WTC11 (cell line): ENCODE results near the gene ICE2. TPM values are rescaled to one million over a fixed set of nuclear protein-coding genes. Genes with fewer than 3 reads are reported as not detected.

Experiments used
- ATAC-seq: fragments of 200-7000 bp; cut with Tn5 transposase; 2 replicates; pipeline ENCODE4 v1.10.0; 2021; ENCODE audit warnings: mild to moderate bottlenecking, moderate library complexity
- CTCF ChIA-PET: fragments of 300-600 bp; sonication (Branson Sonifier 250); formaldehyde crosslinking; loops from one replicate; lab custom pipeline; 2021; ENCODE audit warnings: antibody characterized with exemption; lab: Charles Lee
- POLR2A ChIA-PET: fragments of 350-600 bp; sonication (Branson Sonifier 250); formaldehyde crosslinking; loops from one replicate; lab custom pipeline; 2021; ENCODE audit warnings: antibody characterized with exemption; lab: Charles Lee
- DNase-seq: peaks from one replicate; pipeline ENCODE4 v3.0.0; 2021; ENCODE audit warnings: low spot score
- H3K27ac Mint-ChIP-seq: 2 replicates; pipeline ENCODE4 v1.8.0; 2021; ENCODE audit warnings: mixed read lengths
- H3K27me3 Mint-ChIP-seq: 2 replicates; pipeline ENCODE4 v1.8.0; 2021; ENCODE audit warnings: low read depth, mild to moderate bottlenecking, moderate library complexity, mixed read lengths
- H3K36me3 Mint-ChIP-seq: 2 replicates; pipeline ENCODE4 v1.8.0; 2021; ENCODE audit warnings: mixed read lengths
- H3K4me1 Mint-ChIP-seq: 2 replicates; pipeline ENCODE4 v1.8.0; 2022; ENCODE audit warnings: mixed read lengths
- H3K4me3 Mint-ChIP-seq: 2 replicates; pipeline ENCODE4 v1.8.0; 2021; ENCODE audit warnings: mild to moderate bottlenecking, moderate library complexity, mixed read lengths
- H3K9me3 Mint-ChIP-seq: 2 replicates; pipeline ENCODE4 v1.8.0; 2021; ENCODE audit warnings: mixed read lengths
- CBFB ChIP-seq: sonication (generic); formaldehyde crosslinking; IDR thresholded peaks from 2 replicates; pipeline ENCODE4 v1.8.1; 2022; ENCODE audit warnings: mild to moderate bottlenecking, low read depth, missing genetic modification reagents
- CREB1 ChIP-seq: sonication (generic); formaldehyde crosslinking; IDR thresholded peaks from 2 replicates; pipeline ENCODE4 v1.8.0; 2023; ENCODE audit warnings: mild to moderate bottlenecking, missing genetic modification reagents
- ELF4 ChIP-seq: sonication (generic); formaldehyde crosslinking; IDR thresholded peaks from 2 replicates; pipeline ENCODE4 v1.8.1; 2022; ENCODE audit warnings: low read depth, mild to moderate bottlenecking, moderate library complexity, missing genetic modification reagents
- FOXJ3 ChIP-seq: sonication (generic); formaldehyde crosslinking; IDR thresholded peaks from 2 replicates; pipeline ENCODE4 v1.9.0; 2021; ENCODE audit warnings: missing genetic modification reagents, mild to moderate bottlenecking, borderline replicate concordance
- GTF2I ChIP-seq: fragments of 250-450 bp; sonication (Bioruptor Pico); conservative IDR thresholded peaks from 2 replicates; pipeline ENCODE4 v1.4.0; 2021; ENCODE audit warnings: mild to moderate bottlenecking
- IRF2 ChIP-seq: sonication (generic); formaldehyde crosslinking; IDR thresholded peaks from 2 replicates; pipeline ENCODE4 v1.8.0; 2022; ENCODE audit warnings: low read depth, missing genetic modification reagents, borderline replicate concordance
- KAT7 ChIP-seq: sonication (generic); formaldehyde crosslinking; IDR thresholded peaks from 2 replicates; pipeline ENCODE4 v1.8.1; 2023; ENCODE audit warnings: missing genetic modification reagents, mild to moderate bottlenecking, borderline replicate concordance
- NR1H2 ChIP-seq: sonication (generic); formaldehyde crosslinking; IDR thresholded peaks from 2 replicates; pipeline ENCODE4 v1.9.0; 2021; ENCODE audit warnings: mild to moderate bottlenecking, moderate library complexity, missing genetic modification reagents
- NR2C2 ChIP-seq: sonication (generic); formaldehyde crosslinking; IDR thresholded peaks from 2 replicates; pipeline ENCODE4 v1.8.0; 2022; ENCODE audit warnings: mild to moderate bottlenecking, missing genetic modification reagents
- RELA ChIP-seq: sonication (generic); formaldehyde crosslinking; IDR thresholded peaks from 2 replicates; pipeline ENCODE4 v1.8.1; 2022; ENCODE audit warnings: missing genetic modification reagents, mild to moderate bottlenecking, borderline replicate concordance
- ZBTB21 ChIP-seq: sonication (generic); formaldehyde crosslinking; IDR thresholded peaks from 2 replicates; pipeline ENCODE4 v1.8.1; 2023; ENCODE audit warnings: mild to moderate bottlenecking, missing genetic modification reagents, borderline replicate concordance
- ZNF138 ChIP-seq: sonication (generic); formaldehyde crosslinking; conservative IDR thresholded peaks from 2 replicates; pipeline ENCODE4 v1.8.1; 2022; ENCODE audit warnings: mild to moderate bottlenecking, moderate library complexity, missing genetic modification reagents
- ZNF219 ChIP-seq: sonication (generic); formaldehyde crosslinking; IDR thresholded peaks from 2 replicates; pipeline ENCODE4 v1.8.0; 2023; ENCODE audit warnings: missing genetic modification reagents, mild to moderate bottlenecking, borderline replicate concordance
- ZNF671 ChIP-seq: fragments of 250-450 bp; sonication (Bioruptor Pico); IDR thresholded peaks from 2 replicates; pipeline ENCODE4 v1.8.0; 2021; ENCODE audit warnings: mild to moderate bottlenecking
- total RNA-seq: library from RNA; stranded (reverse); gene quantifications from 3 replicates; pipeline ENCODE4 v1.2.3, GENCODE V29; 2021
- TF ChIP-seq, protein P1 (sequence below): sonication (generic); formaldehyde crosslinking; IDR thresholded peaks from 2 replicates; pipeline ENCODE4 v1.8.0; 2022; ENCODE audit warnings: mild to moderate bottlenecking, missing genetic modification reagents
- TF ChIP-seq, protein P2 (sequence below): sonication (generic); formaldehyde crosslinking; IDR thresholded peaks from 2 replicates; pipeline ENCODE4 v1.8.0; 2022; ENCODE audit warnings: mild to moderate bottlenecking, missing genetic modification reagents
- TF ChIP-seq, protein P3 (sequence below): sonication (generic); formaldehyde crosslinking; IDR thresholded peaks from 2 replicates; pipeline ENCODE4 v1.8.1; 2022; ENCODE audit warnings: low read depth, mild to moderate bottlenecking, moderate library complexity, missing genetic modification reagents, borderline replicate concordance
- TF ChIP-seq, protein P4 (sequence below): sonication (generic); formaldehyde crosslinking; IDR thresholded peaks from 2 replicates; pipeline ENCODE4 v1.8.0; 2022; ENCODE audit warnings: mild to moderate bottlenecking, missing genetic modification reagents
- TF ChIP-seq, protein P5 (sequence below): sonication (generic); formaldehyde crosslinking; IDR thresholded peaks from 2 replicates; pipeline ENCODE4 v1.8.1; 2022; ENCODE audit warnings: low read depth, missing genetic modification reagents, borderline replicate concordance
- TF ChIP-seq, protein P6 (sequence below): fragments of 250-450 bp; sonication (Bioruptor Pico); IDR thresholded peaks from 2 replicates; pipeline ENCODE4 v1.9.0; 2021; ENCODE audit warnings: mild to moderate bottlenecking
- TF ChIP-seq, protein P7 (sequence below): sonication (generic); formaldehyde crosslinking; conservative IDR thresholded peaks from 2 replicates; pipeline ENCODE4 v1.8.1; 2022; ENCODE audit warnings: mild to moderate bottlenecking, missing genetic modification reagents

Gene ICE2
- total RNA-seq, 1 experiment from 2014 or later: 76.9 TPM

DNA sequence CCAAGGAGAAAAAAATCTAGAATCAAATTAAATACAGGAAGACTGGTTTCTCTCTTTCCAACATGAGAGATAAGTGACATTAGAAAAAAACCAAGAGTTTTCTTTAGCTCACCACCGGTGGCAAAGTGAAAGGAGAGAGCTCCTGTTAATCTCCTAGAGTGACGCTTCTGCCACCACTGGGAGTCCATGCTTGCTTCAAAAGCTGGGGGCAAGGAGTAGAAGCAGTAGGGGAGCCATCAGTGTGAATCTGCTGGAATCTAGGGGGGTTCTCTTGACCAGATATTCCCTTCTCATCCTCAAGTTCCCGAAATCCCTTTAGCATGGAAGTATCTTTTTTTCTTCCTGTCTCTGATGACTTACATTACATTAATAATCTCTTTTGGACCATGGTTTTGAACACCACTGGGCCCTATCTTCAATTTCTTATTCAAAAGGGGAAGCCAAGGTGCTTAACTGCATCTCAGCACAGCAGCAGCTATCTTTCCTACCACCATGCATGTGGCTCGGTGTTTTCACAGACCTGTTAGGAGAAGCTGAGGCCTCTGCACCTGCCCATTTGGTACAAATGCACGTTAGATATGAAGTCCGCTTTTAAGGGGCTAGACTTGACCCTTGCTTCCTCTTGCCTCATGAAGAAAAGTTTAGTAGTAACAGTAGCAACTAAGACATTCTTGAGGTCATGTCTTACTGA lies 6.6 kb upstream of the ICE2 start:
- H3K9me3 Mint-ChIP-seq: no peaks in the 10 kb centered on the region
- ChIA-PET CTCF (interaction anchor here (0.8 to 1.7 kb wide), 5 partner anchors 9 to 431 kb away, joined by 3 to 9 read pairs (median 5); no protein-coding TSS in a partner anchor), POLR2A (no interaction called here)
- ATAC-seq: peak; percentile 50
- no peaks in the 10 kb centered on the region for H3K27me3 Mint-ChIP-seq
- no peaks in the 10 kb centered on the region for H3K4me1 Mint-ChIP-seq
- TF ChIP-seq CBFB (CRISPR knock-in tag): no peak
- TF ChIP-seq, protein P1, sequence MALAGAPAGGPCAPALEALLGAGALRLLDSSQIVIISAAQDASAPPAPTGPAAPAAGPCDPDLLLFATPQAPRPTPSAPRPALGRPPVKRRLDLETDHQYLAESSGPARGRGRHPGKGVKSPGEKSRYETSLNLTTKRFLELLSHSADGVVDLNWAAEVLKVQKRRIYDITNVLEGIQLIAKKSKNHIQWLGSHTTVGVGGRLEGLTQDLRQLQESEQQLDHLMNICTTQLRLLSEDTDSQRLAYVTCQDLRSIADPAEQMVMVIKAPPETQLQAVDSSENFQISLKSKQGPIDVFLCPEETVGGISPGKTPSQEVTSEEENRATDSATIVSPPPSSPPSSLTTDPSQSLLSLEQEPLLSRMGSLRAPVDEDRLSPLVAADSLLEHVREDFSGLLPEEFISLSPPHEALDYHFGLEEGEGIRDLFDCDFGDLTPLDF (CRISPR knock-in tag): no peak
- H3K36me3 Mint-ChIP-seq: no peaks in the 10 kb centered on the region
- no peak overlapping the region for H3K4me3 Mint-ChIP-seq
- no peak overlapping the region for H3K27ac Mint-ChIP-seq
- DNase-seq: no peak

DNA sequence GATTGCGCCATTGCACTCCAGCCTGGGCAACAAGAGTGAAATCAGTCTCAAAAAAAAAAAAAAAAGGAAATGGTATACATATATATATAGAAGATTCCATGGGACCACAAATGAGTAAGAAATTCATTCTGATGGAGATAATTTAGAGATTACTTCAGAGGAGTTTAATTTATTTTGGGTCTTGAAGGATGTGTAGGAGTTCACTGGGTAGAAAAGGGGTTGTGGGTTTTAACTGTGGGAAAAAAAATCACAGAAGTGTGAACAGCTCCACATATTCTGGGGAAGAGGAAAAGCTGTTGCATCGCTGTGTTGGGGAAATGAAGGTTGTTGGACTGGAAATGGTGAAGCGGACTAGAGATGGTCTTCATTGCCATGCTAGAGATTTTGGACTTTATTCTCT lies 4.1 kb upstream of the ICE2 start:
- ChIA-PET POLR2A (no interaction called here), CTCF (interaction anchor here (1.0 kb wide), 1 partner anchor 12 kb away, joined by 3 read pairs; no protein-coding TSS in a partner anchor)
- ATAC-seq (no peak), DNase-seq (no peak)
- Mint-ChIP-seq H3K4me3 (no peak overlapping the region), H3K27me3 (no peaks in the 10 kb centered on the region), H3K4me1 (peaks cover 13% of the 10 kb centered on the region), H3K36me3 (no peaks in the 10 kb centered on the region), H3K9me3 (no peaks in the 10 kb centered on the region), H3K27ac (no peak overlapping the region)
- TF ChIP-seq CREB1 (CRISPR knock-in tag) (no peak), ZNF138 (CRISPR knock-in tag) (no peak), ZNF671 (CRISPR knock-in tag) (no peak), ELF4 (CRISPR knock-in tag) (no peak), IRF2 (no peak), NR1H2 (no peak), ZNF219 (no peak), KAT7 (CRISPR knock-in tag) (no peak)
- TF ChIP-seq, protein P2, sequence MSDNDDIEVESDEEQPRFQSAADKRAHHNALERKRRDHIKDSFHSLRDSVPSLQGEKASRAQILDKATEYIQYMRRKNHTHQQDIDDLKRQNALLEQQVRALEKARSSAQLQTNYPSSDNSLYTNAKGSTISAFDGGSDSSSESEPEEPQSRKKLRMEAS: no peak
- TF ChIP-seq, protein P3, sequence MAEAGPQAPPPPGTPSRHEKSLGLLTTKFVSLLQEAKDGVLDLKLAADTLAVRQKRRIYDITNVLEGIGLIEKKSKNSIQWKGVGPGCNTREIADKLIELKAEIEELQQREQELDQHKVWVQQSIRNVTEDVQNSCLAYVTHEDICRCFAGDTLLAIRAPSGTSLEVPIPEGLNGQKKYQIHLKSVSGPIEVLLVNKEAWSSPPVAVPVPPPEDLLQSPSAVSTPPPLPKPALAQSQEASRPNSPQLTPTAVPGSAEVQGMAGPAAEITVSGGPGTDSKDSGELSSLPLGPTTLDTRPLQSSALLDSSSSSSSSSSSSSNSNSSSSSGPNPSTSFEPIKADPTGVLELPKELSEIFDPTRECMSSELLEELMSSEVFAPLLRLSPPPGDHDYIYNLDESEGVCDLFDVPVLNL (CRISPR knock-in tag): no peak
- TF ChIP-seq, protein P4, sequence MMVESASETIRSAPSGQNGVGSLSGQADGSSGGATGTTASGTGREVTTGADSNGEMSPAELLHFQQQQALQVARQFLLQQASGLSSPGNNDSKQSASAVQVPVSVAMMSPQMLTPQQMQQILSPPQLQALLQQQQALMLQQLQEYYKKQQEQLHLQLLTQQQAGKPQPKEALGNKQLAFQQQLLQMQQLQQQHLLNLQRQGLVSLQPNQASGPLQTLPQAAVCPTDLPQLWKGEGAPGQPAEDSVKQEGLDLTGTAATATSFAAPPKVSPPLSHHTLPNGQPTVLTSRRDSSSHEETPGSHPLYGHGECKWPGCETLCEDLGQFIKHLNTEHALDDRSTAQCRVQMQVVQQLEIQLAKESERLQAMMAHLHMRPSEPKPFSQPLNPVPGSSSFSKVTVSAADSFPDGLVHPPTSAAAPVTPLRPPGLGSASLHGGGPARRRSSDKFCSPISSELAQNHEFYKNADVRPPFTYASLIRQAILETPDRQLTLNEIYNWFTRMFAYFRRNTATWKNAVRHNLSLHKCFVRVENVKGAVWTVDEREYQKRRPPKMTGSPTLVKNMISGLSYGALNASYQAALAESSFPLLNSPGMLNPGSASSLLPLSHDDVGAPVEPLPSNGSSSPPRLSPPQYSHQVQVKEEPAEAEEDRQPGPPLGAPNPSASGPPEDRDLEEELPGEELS: no peak
- TF ChIP-seq, protein P1 (CRISPR knock-in tag): no peak
- TF ChIP-seq, protein P5, sequence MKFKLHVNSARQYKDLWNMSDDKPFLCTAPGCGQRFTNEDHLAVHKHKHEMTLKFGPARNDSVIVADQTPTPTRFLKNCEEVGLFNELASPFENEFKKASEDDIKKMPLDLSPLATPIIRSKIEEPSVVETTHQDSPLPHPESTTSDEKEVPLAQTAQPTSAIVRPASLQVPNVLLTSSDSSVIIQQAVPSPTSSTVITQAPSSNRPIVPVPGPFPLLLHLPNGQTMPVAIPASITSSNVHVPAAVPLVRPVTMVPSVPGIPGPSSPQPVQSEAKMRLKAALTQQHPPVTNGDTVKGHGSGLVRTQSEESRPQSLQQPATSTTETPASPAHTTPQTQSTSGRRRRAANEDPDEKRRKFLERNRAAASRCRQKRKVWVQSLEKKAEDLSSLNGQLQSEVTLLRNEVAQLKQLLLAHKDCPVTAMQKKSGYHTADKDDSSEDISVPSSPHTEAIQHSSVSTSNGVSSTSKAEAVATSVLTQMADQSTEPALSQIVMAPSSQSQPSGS (CRISPR knock-in tag): no peak

DNA sequence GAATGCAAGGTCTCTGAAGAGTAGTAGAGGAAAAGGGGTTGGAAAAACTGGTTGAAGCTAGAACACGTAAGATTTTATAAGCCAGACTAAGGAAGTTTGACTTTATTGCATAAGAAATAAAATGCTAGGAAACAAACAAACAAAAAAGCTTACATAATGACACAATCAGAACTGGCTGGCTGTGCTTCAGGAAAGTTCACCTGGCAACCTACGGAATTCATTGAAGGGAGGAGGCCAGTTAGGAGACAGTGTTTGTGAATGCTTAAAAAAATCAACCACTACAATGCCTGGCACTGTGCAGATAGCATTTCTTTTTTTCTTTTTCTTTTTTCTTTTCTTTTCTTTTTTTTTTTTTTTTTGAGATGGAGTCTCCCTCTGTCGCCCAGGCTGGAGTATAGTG lies 1.9 kb upstream of the ICE2 start:
- no peaks in the 10 kb centered on the region for H3K36me3 Mint-ChIP-seq
- TF ChIP-seq NR2C2 (CRISPR knock-in tag) (no peak), GTF2I (no peak), ZBTB21 (CRISPR knock-in tag) (no peak), FOXJ3 (CRISPR knock-in tag) (no peak), RELA (CRISPR knock-in tag) (no peak)
- TF ChIP-seq, protein P6, sequence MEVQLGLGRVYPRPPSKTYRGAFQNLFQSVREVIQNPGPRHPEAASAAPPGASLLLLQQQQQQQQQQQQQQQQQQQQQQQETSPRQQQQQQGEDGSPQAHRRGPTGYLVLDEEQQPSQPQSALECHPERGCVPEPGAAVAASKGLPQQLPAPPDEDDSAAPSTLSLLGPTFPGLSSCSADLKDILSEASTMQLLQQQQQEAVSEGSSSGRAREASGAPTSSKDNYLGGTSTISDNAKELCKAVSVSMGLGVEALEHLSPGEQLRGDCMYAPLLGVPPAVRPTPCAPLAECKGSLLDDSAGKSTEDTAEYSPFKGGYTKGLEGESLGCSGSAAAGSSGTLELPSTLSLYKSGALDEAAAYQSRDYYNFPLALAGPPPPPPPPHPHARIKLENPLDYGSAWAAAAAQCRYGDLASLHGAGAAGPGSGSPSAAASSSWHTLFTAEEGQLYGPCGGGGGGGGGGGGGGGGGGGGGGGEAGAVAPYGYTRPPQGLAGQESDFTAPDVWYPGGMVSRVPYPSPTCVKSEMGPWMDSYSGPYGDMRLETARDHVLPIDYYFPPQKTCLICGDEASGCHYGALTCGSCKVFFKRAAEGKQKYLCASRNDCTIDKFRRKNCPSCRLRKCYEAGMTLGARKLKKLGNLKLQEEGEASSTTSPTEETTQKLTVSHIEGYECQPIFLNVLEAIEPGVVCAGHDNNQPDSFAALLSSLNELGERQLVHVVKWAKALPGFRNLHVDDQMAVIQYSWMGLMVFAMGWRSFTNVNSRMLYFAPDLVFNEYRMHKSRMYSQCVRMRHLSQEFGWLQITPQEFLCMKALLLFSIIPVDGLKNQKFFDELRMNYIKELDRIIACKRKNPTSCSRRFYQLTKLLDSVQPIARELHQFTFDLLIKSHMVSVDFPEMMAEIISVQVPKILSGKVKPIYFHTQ (CRISPR knock-in tag): no peak
- TF ChIP-seq, protein P7, sequence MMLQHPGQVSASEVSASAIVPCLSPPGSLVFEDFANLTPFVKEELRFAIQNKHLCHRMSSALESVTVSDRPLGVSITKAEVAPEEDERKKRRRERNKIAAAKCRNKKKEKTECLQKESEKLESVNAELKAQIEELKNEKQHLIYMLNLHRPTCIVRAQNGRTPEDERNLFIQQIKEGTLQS (CRISPR knock-in tag): no peak

More for the DNA sequence above, 1.9 kb upstream of the ICE2 start:
- Mint-ChIP-seq H3K27ac (no peak overlapping the region), H3K4me3 (no peak overlapping the region), H3K27me3 (no peaks in the 10 kb centered on the region), H3K4me1 (peaks cover 23% of the 10 kb centered on the region), H3K9me3 (no peaks in the 10 kb centered on the region)
- ATAC-seq: no peak
- DNase-seq: no peak
- POLR2A ChIA-PET: no interaction called here
- CTCF ChIA-PET: no interaction called here
